K562 treated with DMSO at 1 percent for 4 hours (cell line): ENCODE measurements around the gene AHNAK. TPM values are rescaled to one million over a fixed set of nuclear protein-coding genes. Genes with fewer than 3 reads are reported as not detected.

Experiments used
- total RNA-seq: library from RNA; unstranded; fragments of 300-600 nt; gene quantifications from 2 replicates; pipeline ENCODE4 v1.2.3, GENCODE V29; 2022; ENCODE audit not compliant: insufficient read depth

The AHNAK gene
- total RNA-seq, result 34.9 and 54.7 TPM in 2 replicates

DNA sequence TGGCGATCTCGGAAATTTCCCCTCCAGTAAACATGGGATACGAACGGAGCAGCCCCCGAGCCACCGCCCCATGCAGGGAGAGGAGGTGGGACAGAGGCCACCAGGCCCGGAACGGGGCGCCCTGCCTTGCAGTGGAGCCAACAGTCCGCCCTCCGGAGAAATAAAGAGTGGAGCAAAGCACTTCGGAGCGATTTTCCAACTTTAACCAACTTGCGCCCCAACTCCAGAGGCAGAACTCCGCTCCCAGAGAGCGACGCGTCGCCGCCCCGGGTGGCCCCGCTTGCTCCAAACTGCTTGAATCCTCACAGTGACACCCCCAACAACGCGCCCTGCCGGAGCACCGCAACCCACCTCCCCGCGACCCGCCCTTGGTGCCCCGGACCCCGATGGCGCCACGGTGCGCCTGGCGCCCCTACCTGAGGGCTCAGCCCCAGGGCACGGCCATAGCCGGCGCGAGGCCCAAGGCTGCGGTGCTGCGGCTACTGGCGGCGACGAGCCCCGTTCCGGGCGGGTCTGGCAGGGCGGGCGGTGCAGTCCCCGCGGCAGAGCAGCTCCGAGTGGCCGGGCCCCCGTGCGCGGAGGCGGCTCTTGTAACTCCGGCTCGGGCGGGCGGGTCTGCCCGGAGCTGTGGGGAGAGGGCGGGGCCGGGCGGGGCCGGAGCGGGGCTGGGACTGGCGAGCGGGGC, at the start of gene AHNAK:
AHNAK (minus strand) TSS at position 563 of the 685 bp plus-strand sequence. CDS start 10,708 bp downstream, outside the sequence.

GRCh38 chr11:62591448-62592145, 45.0 kb upstream of the AHNAK start, which contains the start of gene TUT1:
Gene TUT1 (minus strand): TSS chr11:62591523. CDS start chr11:62591485, 38 bp downstream.

DNA sequence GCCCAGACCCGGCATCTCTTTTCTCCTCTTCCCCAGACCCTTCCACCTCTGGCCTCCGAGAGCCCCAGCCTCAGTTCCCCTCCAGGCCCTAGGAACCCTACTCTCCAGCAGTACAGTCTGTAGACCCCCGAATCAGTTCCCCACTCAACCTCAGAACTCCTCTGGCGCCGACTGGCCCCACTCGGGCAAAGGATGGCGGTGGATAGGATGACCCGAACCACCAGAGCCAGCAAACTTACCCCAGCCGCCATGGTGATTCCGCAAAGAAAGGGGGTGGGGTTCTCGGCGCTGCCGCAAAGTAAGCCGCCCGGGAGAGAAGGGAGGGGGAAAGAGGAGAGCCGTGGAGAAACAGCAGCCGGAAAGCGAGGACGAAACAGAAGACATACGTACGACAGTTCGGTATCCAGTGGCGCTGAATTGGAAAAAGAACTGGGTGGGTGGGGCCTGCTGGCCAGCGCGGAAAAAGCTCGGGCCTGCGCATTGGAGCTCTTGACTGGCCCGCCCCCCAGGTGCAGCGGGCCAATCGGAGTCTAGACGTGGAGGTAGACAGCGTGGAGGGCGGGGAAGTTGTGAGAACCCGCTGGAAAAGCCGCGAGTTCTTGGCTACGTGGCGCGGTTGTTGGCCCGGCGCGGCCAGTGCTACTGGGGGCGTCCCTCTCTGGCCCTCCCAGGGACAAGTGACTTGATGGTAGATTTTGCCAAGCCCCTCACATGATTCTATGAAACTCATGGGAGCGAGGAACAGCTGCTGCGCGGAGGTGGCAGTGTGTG, 27.2 kb upstream of the AHNAK start, which contains the start of gene EEF1G:
EEF1G (minus strand) TSS at position 300 of the 771 bp plus-strand sequence; CDS start at position 251, 49 bp downstream.

GRCh38 chr11:62418733-62419132, 127.9 kb downstream of the AHNAK start, which contains the start of gene SCGB1A1:
Gene SCGB1A1 (plus strand): TSS chr11:62419033. CDS start chr11:62419096, 63 bp downstream.

Other genes starting within 250 kb of the AHNAK start
- gene SCGB1D4, start 247.7 kb downstream of the AHNAK start, total RNA-seq, result not detected in 2 replicates
- gene ASRGL1, start 209.4 kb downstream of the AHNAK start, total RNA-seq, result 16.8 and 20.3 TPM in 2 replicates
- gene SCGB1A1, start 127.8 kb downstream of the AHNAK start, total RNA-seq, result not detected in 2 replicates
- gene EEF1G, start 27.1 kb upstream of the AHNAK start, total RNA-seq, result 4,119 and 4,134 TPM in 2 replicates
- gene TUT1, start 44.7 kb upstream of the AHNAK start, total RNA-seq, result 15.8 and 16.5 TPM in 2 replicates
- 79.1 and 104 TPM in 2 replicates for gene MTA2, start 55.1 kb upstream of the AHNAK start, total RNA-seq
- gene EML3, start 66.0 kb upstream of the AHNAK start, total RNA-seq, result 39.0 and 40.6 TPM in 2 replicates
- 0.71 and 2.2 TPM in 2 replicates for gene ROM1, start 66.5 kb upstream of the AHNAK start, total RNA-seq
- 80.5 and 90.3 TPM in 2 replicates for gene B3GAT3, start 75.2 kb upstream of the AHNAK start, total RNA-seq
- 276 and 311 TPM in 2 replicates for gene GANAB, start 99.8 kb upstream of the AHNAK start, total RNA-seq
- 20.2 and 24.0 TPM in 2 replicates for gene INTS5, start 106.5 kb upstream of the AHNAK start, total RNA-seq
- gene C11orf98, start 118.4 kb upstream of the AHNAK start, total RNA-seq, result 105 and 114 TPM in 2 replicates
- gene CSKMT, start 118.5 kb upstream of the AHNAK start, total RNA-seq, result 12.7 and 27.2 TPM in 2 replicates
- gene UQCC3, start 124.9 kb upstream of the AHNAK start, total RNA-seq, result 12.2 and 17.2 TPM in 2 replicates
- gene LBHD1, start 125.5 kb upstream of the AHNAK start, total RNA-seq, result 4.8 and 5.5 TPM in 2 replicates
- 282 and 316 TPM in 2 replicates for gene UBXN1, start 132.3 kb upstream of the AHNAK start, total RNA-seq
- gene LRRN4CL, start 142.7 kb upstream of the AHNAK start, total RNA-seq, result 0.48 and 1.6 TPM in 2 replicates
- 43.9 and 45.1 TPM in 2 replicates for gene BSCL2, start 160.6 kb upstream of the AHNAK start, total RNA-seq
- 2.4 TPM in 1 of 2 replicates, not detected in the other for gene GNG3, start 160.9 kb upstream of the AHNAK start, total RNA-seq
- 26.6 and 32.3 TPM in 2 replicates for gene HNRNPUL2, start 180.7 kb upstream of the AHNAK start, total RNA-seq
- 35.6 and 36.5 TPM in 2 replicates for gene TTC9C, start 181.7 kb upstream of the AHNAK start, total RNA-seq
- gene ZBTB3, start 207.4 kb upstream of the AHNAK start, total RNA-seq, result 1.4 and 6.0 TPM in 2 replicates
- 138 and 166 TPM in 2 replicates for gene POLR2G, start 214.8 kb upstream of the AHNAK start, total RNA-seq
- 23.2 and 49.9 TPM in 2 replicates for gene TAF6L, start 224.6 kb upstream of the AHNAK start, total RNA-seq
- gene TMEM179B, start 240.6 kb upstream of the AHNAK start, total RNA-seq, result 36.4 and 44.9 TPM in 2 replicates
- 15.3 and 18.4 TPM in 2 replicates for gene TMEM223, start 245.2 kb upstream of the AHNAK start, total RNA-seq